T-cell (primary cell): ENCODE measurements around the gene SPTBN1. TPM values are rescaled to one million over a fixed set of nuclear protein-coding genes. Genes with fewer than 3 reads are reported as not detected.

Source experiments
- ATAC-seq, 4 experiments: fragments of 200-7000 bp in 3 of 4; fragments of 150-1000 bp in 1 of 4; cut with Tn5 transposase; replicated peaks in 1 of 4; 1 replicate in 3 of 4; 2 replicates in 1 of 4; pipeline ENCODE4 v1.10.0; 2021; ENCODE audit warnings: moderate library complexity in 3 of 4, mild to moderate bottlenecking in 2 of 4, moderate number of reproducible peaks in 1 of 4
- CTCF ChIA-PET, 2 donors: fragments of 300-600 bp; sonication (Branson Sonifier 250); formaldehyde crosslinking; loops; one replicate each; lab custom pipeline; 2022; ENCODE audit warnings: antibody characterized with exemption in 2 of 2; lab: Charles Lee
- POLR2A ChIA-PET, 2 donors: fragments of 300-600 bp; sonication (Branson Sonifier 250); formaldehyde crosslinking; loops; one replicate each; lab custom pipeline; 2022; ENCODE audit warnings: antibody characterized with exemption in 2 of 2; lab: Charles Lee
- DNase-seq, 35 experiments: peaks; one replicate each; pipeline versions ENCODE4 v3.0.0 to v3.0.0-alpha.2; 2013 to 2023
- H3K27ac ChIP-seq: one replicate; pipeline ENCODE4 v1.5.1; 2013; ENCODE audit warnings: low read length
- H3K27me3 ChIP-seq, 2 experiments: replicated peaks in 1 of 2; 1 replicate in 1 of 2; 2 replicates in 1 of 2; pipeline versions ENCODE4 v1.6.1 to v1.7.0; 2013; ENCODE audit warnings: low read length in 1 of 2, mixed read lengths in 1 of 2; ENCODE audit not compliant: control insufficient read depth in 2 of 2, insufficient read depth in 2 of 2; ENCODE audit errors: extremely low read depth in 1 of 2
- H3K36me3 ChIP-seq, 2 donors: 1 replicate in 1 of 2; 2 replicates in 1 of 2; pipeline versions ENCODE4 v1.6.1 to v1.7.0; 2013; ENCODE audit warnings: low read length in 1 of 2; ENCODE audit not compliant: control insufficient read depth in 2 of 2, insufficient read depth in 1 of 2; ENCODE audit errors: extremely low read depth in 1 of 2
- H3K4me1 ChIP-seq, 2 experiments: 1 replicate in 1 of 2; 2 replicates in 1 of 2; pipeline versions ENCODE4 v1.6.1 to v1.7.0; 2013; ENCODE audit warnings: low read length in 2 of 2, mixed read lengths in 1 of 2; ENCODE audit not compliant: insufficient read depth in 2 of 2, control insufficient read depth in 1 of 2; ENCODE audit errors: extremely low read depth in 1 of 2
- H3K4me3 ChIP-seq, 2 donors: 1 replicate in 1 of 2; 2 replicates in 1 of 2; pipeline versions ENCODE4 v1.5.1 to v1.7.0; 2013; ENCODE audit warnings: mild to moderate bottlenecking in 2 of 2, low read length in 1 of 2, moderate library complexity in 1 of 2; ENCODE audit not compliant: control insufficient read depth in 1 of 2; ENCODE audit errors: extremely low read depth in 1 of 2
- H3K9me3 ChIP-seq: 2 replicates; pipeline ENCODE4 v1.7.0; 2013
- H3K27ac Mint-ChIP-seq, 2 donors: one replicate each; pipeline ENCODE4 v1.8.0; 2020 to 2021; ENCODE audit warnings: mild to moderate bottlenecking in 2 of 2, mixed read lengths in 2 of 2
- H3K27me3 Mint-ChIP-seq, 2 donors: one replicate each; pipeline ENCODE4 v1.8.0; 2021 to 2022; ENCODE audit warnings: mixed read lengths in 2 of 2
- H3K36me3 Mint-ChIP-seq: one replicate; pipeline ENCODE4 v1.8.0; 2021; ENCODE audit warnings: mixed read lengths
- H3K4me1 Mint-ChIP-seq, 3 donors: one replicate each; pipeline ENCODE4 v1.8.0; 2020 to 2022; ENCODE audit warnings: mixed read lengths in 3 of 3, mild to moderate bottlenecking in 1 of 3
- H3K4me3 Mint-ChIP-seq, 3 donors: one replicate each; pipeline ENCODE4 v1.8.0; 2020 to 2022; ENCODE audit warnings: mild to moderate bottlenecking in 3 of 3, mixed read lengths in 3 of 3, moderate library complexity in 3 of 3
- H3K9me3 Mint-ChIP-seq, 3 donors: one replicate each; pipeline ENCODE4 v1.8.0; 2020 to 2022; ENCODE audit warnings: mixed read lengths in 3 of 3
- WGBS: methylation state at CpG from one replicate; pipeline ENCODE4 v1.1.5; 2013; ENCODE audit warnings: missing lambda C conversion rate; ENCODE audit not compliant: insufficient coverage; 5-methylcytosine and 5-hydroxymethylcytosine counted together
- total RNA-seq, 35 experiments: library from RNA in 6 of 35; stranded (reverse) in 6 of 35; fragments of 120-200 nt in 1 of 35; gene quantifications; one replicate each; pipeline versions ENCODE4 v1.2.1 to v1.2.4 and lab custom pipeline; 2013 to 2026

Gene SPTBN1
- total RNA-seq, 5 donors from 2014 or later (not counting 1 experiment from before 2014, with no cell fraction given), result 129 to 222 (median 139) TPM

DNA sequence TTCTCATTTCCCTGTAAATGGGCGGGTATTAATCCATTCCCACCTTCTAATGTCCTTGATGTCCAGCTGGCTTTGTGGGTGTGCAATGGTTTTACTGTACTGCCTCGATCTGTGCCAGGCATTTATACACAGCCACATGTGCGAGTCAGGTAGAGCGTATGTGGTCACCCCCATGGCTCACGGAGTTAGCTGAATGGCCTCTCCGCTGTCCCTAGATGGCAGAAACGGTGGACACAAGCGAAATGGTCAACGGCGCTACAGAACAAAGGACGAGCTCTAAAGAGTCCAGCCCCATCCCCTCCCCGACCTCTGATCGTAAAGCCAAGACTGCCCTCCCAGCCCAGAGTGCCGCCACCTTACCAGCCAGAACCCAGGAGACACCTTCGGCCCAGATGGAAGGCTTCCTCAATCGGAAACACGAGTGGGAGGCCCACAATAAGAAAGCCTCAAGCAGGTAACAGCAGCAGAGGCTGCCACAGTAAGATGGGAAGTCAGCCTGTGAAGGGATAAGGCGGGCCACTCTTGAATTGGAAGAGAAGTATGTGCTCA is 208.2 kb downstream of the SPTBN1 start:
- ATAC-seq, result no peak
- Mint-ChIP-seq H3K36me3 (peaks cover 87% of the 10 kb centered on the region), H3K4me3 (no peak overlapping the region), H3K27ac (no peak overlapping the region), H3K27me3 (no peaks in the 10 kb centered on the region), H3K9me3 (no peaks in the 10 kb centered on the region), H3K4me1 (peaks cover 6 to 12% (median 11%) of the 10 kb centered on the region in 3 donors)
- Histone ChIP-seq H3K4me1 (no peaks in the 10 kb centered on the region), H3K27ac (no peak overlapping the region), H3K9me3 (no peaks in the 10 kb centered on the region), H3K27me3 (no peaks in the 10 kb centered on the region), H3K4me3 (no peak overlapping the region), H3K36me3 (peaks cover 18 to 100% of the 10 kb centered on the region in 2 donors)
- 94% methylated on average over 13 of the region's 18 CpGs for WGBS
- DNase-seq, result no peak
- POLR2A ChIA-PET, result no interaction called here
- CTCF ChIA-PET, result interaction anchor here (0.9 to 3.0 kb wide), 7 partner anchors 40 to 511 kb away, joined by 3 to 19 read pairs (median 8); no protein-coding TSS in a partner anchor

DNA sequence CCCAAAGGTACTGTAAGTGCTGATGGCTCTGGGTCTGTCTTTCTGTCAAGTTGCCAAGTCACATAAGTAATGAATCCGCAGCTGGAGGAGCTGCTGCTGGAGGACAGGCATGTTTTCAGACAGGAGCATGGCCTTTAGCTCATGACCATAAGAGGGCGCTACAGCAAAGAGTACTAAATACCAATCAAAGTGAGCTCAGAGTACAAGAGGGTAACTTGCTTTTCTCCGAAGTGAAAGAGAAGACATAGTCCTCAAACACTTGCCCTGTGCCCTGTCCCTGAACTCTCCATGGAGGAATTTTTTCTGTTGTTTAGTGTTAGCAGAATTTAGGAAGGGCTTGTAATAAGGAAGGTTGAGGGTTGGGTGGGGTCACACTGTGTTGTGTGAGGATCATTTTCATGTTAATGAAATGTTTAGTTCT is 209.3 kb downstream of the SPTBN1 start:
- WGBS, result 100% methylated on average over 1 of the region's 3 CpGs
- H3K27me3 Mint-ChIP-seq, result no peaks in the 10 kb centered on the region
- peak in 26 of 35 experiments; percentile 10 to 67 (median 32) for DNase-seq

DNA sequence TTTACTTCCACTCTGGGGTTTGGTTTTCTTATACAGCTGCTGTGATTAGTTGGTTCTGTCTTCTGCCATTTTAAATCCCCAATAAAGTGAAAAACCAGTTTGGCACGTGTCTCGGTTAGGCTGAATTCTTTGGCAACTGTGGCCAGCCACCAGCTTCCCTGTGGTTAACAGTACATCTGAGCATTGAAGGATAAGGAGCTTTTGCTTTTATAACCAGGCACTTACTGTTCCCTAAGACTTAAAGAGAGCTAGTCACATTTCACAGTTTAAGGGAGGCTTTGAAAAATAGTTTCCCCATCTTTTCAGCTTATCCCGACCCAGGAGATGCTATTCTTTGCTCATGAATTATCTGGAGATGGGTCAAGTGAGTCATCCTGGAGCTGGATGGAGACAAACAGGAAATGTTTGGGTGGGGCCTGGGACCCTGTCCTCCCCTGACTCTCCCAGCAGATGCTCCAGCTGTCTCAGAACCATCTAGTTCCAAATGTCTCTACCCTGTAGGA is 210.1 kb downstream of the SPTBN1 start:
- WGBS, result 65% methylated on average over 2 of the region's 3 CpGs
- POLR2A ChIA-PET, result interaction anchor here in 1 of 2 donors (0.6 kb wide), 1 partner anchor 35 kb away, joined by 8 read pairs; no protein-coding TSS in a partner anchor
- Mint-ChIP-seq H3K4me3 (no peak overlapping the region), H3K36me3 (peaks cover 82% of the 10 kb centered on the region), H3K9me3 (no peaks in the 10 kb centered on the region), H3K27me3 (no peaks in the 10 kb centered on the region), H3K27ac (peak overlapping the region; percentile 50 to 82), H3K4me1 (peaks cover 6 to 12% (median 11%) of the 10 kb centered on the region in 3 donors)
- Histone ChIP-seq H3K27me3 (no peaks in the 10 kb centered on the region), H3K36me3 (peaks cover 18 to 98% of the 10 kb centered on the region in 2 donors), H3K9me3 (no peaks in the 10 kb centered on the region), H3K4me1 (no peaks in the 10 kb centered on the region), H3K27ac (no peak overlapping the region), H3K4me3 (no peak overlapping the region)
- ATAC-seq (no peak), DNase-seq (no peak)
- CTCF ChIA-PET, result interaction anchor here (0.8 to 3.0 kb wide), 16 partner anchors 11 to 508 kb away, joined by 3 to 19 read pairs (median 5); partner anchors contain the start of gene EML6 (in 1 of the 2)

More for the DNA sequence above, 209.3 kb downstream of the SPTBN1 start:
- Histone ChIP-seq H3K27ac (no peak overlapping the region), H3K4me3 (no peak overlapping the region), H3K36me3 (peaks cover 18 to 100% of the 10 kb centered on the region in 2 donors), H3K9me3 (no peaks in the 10 kb centered on the region), H3K4me1 (no peaks in the 10 kb centered on the region), H3K27me3 (no peaks in the 10 kb centered on the region)
- peaks cover 81% of the 10 kb centered on the region for H3K36me3 Mint-ChIP-seq
- H3K4me3 Mint-ChIP-seq, result no peak overlapping the region
- POLR2A ChIA-PET, result no interaction called here
- CTCF ChIA-PET, result interaction anchor here (0.5 to 3.0 kb wide), 32 partner anchors 8 to 564 kb away, joined by 3 to 19 read pairs (median 4); no protein-coding TSS in a partner anchor
- ATAC-seq, result peak in 3 of 4 experiments; percentile 23 to 63 (median 36)
- H3K4me1 Mint-ChIP-seq, result peaks cover 6 to 12% (median 11%) of the 10 kb centered on the region in 3 donors
- no peaks in the 10 kb centered on the region for H3K9me3 Mint-ChIP-seq
- peak overlapping the region; percentile 77 to 82 for H3K27ac Mint-ChIP-seq

DNA sequence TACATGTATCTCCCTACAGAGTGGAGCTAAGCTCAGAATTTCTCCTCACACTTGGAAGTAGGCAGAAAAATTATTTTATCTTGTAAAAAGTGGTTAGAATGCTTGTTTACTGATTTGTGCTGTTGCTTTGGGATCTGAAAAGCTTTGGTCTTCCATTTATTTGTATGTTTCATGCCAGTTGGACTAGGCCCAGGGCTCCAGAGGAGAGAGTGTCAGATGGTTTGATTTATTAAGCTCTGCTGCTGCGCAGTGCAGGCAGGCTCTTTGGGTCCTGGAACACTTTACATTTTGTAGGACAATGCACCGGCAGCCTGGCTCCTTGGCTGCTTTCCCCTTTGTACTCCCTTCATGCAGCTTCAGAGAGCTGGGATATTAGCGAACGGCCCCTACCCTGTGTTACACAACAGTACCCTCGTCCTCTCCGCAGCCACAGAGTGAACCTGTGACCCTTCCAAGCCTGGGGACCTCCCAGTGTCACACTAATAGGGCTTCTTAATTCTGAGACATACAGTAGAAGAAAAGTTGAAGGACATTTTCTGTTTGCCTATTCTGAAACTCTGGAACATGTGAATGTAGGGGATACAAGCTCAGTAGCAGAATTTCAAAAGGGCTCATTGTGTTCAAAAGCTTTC is 210.6 kb downstream of the SPTBN1 start:
- H3K36me3 ChIP-seq, result peaks cover 18 to 92% of the 10 kb centered on the region in 2 donors
- peaks cover 78% of the 10 kb centered on the region for H3K36me3 Mint-ChIP-seq

DNA sequence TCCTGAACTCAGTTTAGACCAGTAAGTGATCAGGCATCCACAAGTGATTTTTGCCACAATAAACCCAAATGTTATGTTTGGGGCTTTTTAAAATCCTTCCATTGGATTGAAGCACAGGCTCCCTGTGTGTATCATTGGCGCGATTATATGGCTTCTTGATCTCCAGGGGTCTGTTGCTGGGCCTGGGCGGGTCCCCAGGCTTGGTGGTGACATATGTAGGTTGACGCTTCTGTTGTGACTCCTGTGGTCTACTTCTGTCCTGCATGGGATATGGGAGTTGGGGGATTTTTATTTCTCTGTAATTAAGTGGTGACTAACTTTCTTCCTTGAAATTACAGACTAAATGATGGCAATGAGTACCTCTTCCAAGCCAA is 211.1 kb downstream of the SPTBN1 start:
- no peak for DNase-seq
- Histone ChIP-seq H3K27ac (no peak overlapping the region), H3K4me3 (no peak overlapping the region), H3K27me3 (no peaks in the 10 kb centered on the region), H3K36me3 (peaks cover 18 to 87% of the 10 kb centered on the region in 2 donors), H3K4me1 (no peaks in the 10 kb centered on the region), H3K9me3 (no peaks in the 10 kb centered on the region)
- peaks cover 73% of the 10 kb centered on the region for H3K36me3 Mint-ChIP-seq
- H3K4me1 Mint-ChIP-seq, result peaks cover 7 to 12% (median 11%) of the 10 kb centered on the region in 3 donors
- CTCF ChIA-PET, result interaction anchor here (1.1 to 3.0 kb wide), 4 partner anchors 35 to 346 kb away, joined by 3 to 19 read pairs (median 6); no protein-coding TSS in a partner anchor
- H3K27ac Mint-ChIP-seq, result peak overlapping the region in 1 of 2 donors; percentile 34
- 100% methylated on average over 2 of the region's 4 CpGs for WGBS
- ATAC-seq, result no peak
- no peak overlapping the region for H3K4me3 Mint-ChIP-seq
- H3K9me3 Mint-ChIP-seq, result no peaks in the 10 kb centered on the region
- no peaks in the 10 kb centered on the region for H3K27me3 Mint-ChIP-seq
- POLR2A ChIA-PET, result no interaction called here

More for the DNA sequence above, 210.6 kb downstream of the SPTBN1 start:
- Histone ChIP-seq H3K27ac (no peak overlapping the region), H3K9me3 (no peaks in the 10 kb centered on the region), H3K27me3 (no peaks in the 10 kb centered on the region), H3K4me3 (no peak overlapping the region), H3K4me1 (no peaks in the 10 kb centered on the region)
- H3K27me3 Mint-ChIP-seq, result no peaks in the 10 kb centered on the region
- no peak overlapping the region for H3K4me3 Mint-ChIP-seq
- H3K27ac Mint-ChIP-seq, result peak overlapping the region; percentile 50 to 82
- WGBS, result 100% methylated on average over 2 of the region's 6 CpGs
- ATAC-seq (no peak), DNase-seq (no peak)
- H3K4me1 Mint-ChIP-seq, result peaks cover 6 to 12% (median 11%) of the 10 kb centered on the region in 3 donors
- ChIA-PET POLR2A (interaction anchor here in 1 of 2 donors (0.6 kb wide), 1 partner anchor 35 kb away, joined by 8 read pairs; no protein-coding TSS in a partner anchor), CTCF (interaction anchor here (0.8 to 3.0 kb wide), 9 partner anchors 12 to 347 kb away, joined by 3 to 19 read pairs (median 3); partner anchors contain the start of gene EML6 (in 1 of the 2))
- no peaks in the 10 kb centered on the region for H3K9me3 Mint-ChIP-seq
